CD4-positive, CD25-positive, alpha-beta regulatory T cell (primary cell): ENCODE results near the gene NEDD1. TPM values are rescaled to one million over a fixed set of nuclear protein-coding genes. Genes with fewer than 3 reads are reported as not detected.

Experiments
- ATAC-seq, 2 donors: fragments of 150-1000 bp; cut with Tn5 transposase; one replicate each; pipeline ENCODE4 v1.10.0; 2021; ENCODE audit warnings: low read depth in 2 of 2, moderate number of reproducible peaks in 2 of 2, moderate library complexity in 1 of 2
- DNase-seq, 3 donors: peaks; one replicate each; pipeline versions ENCODE4 v3.0.0 to v3.0.0-alpha.2; 2012 to 2022; ENCODE audit warnings: mixed read lengths in 1 of 3
- H3K27ac ChIP-seq: one replicate; pipeline ENCODE4 v1.7.0; 2013; ENCODE audit warnings: mild to moderate bottlenecking, low read length; ENCODE audit not compliant: insufficient read depth, poor library complexity, severe bottlenecking
- H3K27me3 ChIP-seq: one replicate; pipeline ENCODE4 v1.7.0; 2013; ENCODE audit warnings: low read length; ENCODE audit not compliant: control insufficient read depth, insufficient read depth
- H3K36me3 ChIP-seq: one replicate; pipeline ENCODE4 v1.7.0; 2013; ENCODE audit warnings: mild to moderate bottlenecking, low read length, moderate library complexity; ENCODE audit not compliant: control insufficient read depth, insufficient read depth
- H3K4me1 ChIP-seq: 2 replicates; pipeline ENCODE4 v1.7.0; 2013; ENCODE audit warnings: mild to moderate bottlenecking, low read length; ENCODE audit not compliant: insufficient read depth, control insufficient read depth, poor library complexity, severe bottlenecking
- H3K4me3 ChIP-seq: one replicate; pipeline ENCODE4 v1.7.0; 2013; ENCODE audit warnings: low read depth, mild to moderate bottlenecking, low read length, moderate library complexity
- H3K9me3 ChIP-seq, 2 experiments: 1 replicate in 1 of 2; 2 replicates in 1 of 2; pipeline ENCODE4 v1.7.0; 2013; ENCODE audit warnings: low read length in 2 of 2, mild to moderate bottlenecking in 1 of 2, moderate library complexity in 1 of 2; ENCODE audit not compliant: control insufficient read depth in 2 of 2
- H3K27ac Mint-ChIP-seq, 3 donors: one replicate each; pipeline ENCODE4 v1.8.0; 2020 to 2022; ENCODE audit warnings: mild to moderate bottlenecking in 3 of 3, mixed read lengths in 3 of 3, moderate library complexity in 2 of 3
- H3K27me3 Mint-ChIP-seq: one replicate; pipeline ENCODE4 v1.8.0; 2022; ENCODE audit warnings: mild to moderate bottlenecking, mixed read lengths
- H3K36me3 Mint-ChIP-seq: one replicate; pipeline ENCODE4 v1.8.0; 2020; ENCODE audit warnings: mixed read lengths
- H3K4me1 Mint-ChIP-seq, 4 donors: one replicate each; pipeline ENCODE4 v1.8.0; 2020 to 2022; ENCODE audit warnings: mixed read lengths in 4 of 4, mild to moderate bottlenecking in 1 of 4
- H3K4me3 Mint-ChIP-seq, 4 donors: one replicate each; pipeline ENCODE4 v1.8.0; 2020 to 2022; ENCODE audit warnings: mild to moderate bottlenecking in 4 of 4, mixed read lengths in 4 of 4, moderate library complexity in 3 of 4
- H3K9me3 Mint-ChIP-seq, 7 donors: one replicate each; pipeline ENCODE4 v1.8.0; 2020 to 2022; ENCODE audit warnings: mixed read lengths in 7 of 7, mild to moderate bottlenecking in 3 of 7, moderate library complexity in 2 of 7
- polyA plus RNA-seq, 4 donors: library from polyadenylated mRNA; unstranded; fragments of 300-500 nt; fragmentation: Illumina TruSeq; gene quantifications; one replicate each; pipeline ENCODE4 v1.2.3, GENCODE V29; 2021
- total RNA-seq: library from RNA; stranded (reverse); gene quantifications from one replicate; pipeline ENCODE4 v1.2.3, GENCODE V29; 2022

NEDD1 gene
- total and polyA plus RNA-seq, 5 donors from 2014 or later = 29.1 to 45.5 (median 37.6) TPM

GRCh38 chr12:96906498-96906848, 584 bp upstream of the NEDD1 start:
- DNase-seq = no peak
- Mint-ChIP-seq H3K9me3 (peaks cover 0 to 3% (median 0%) of the 10 kb centered on the region in 7 donors), H3K4me3 (peak overlapping the region; percentile 94 to 97 (median 96)), H3K27ac (peak overlapping the region; percentile 98 to 99 (median 99)), H3K27me3 (peaks cover 19% of the 10 kb centered on the region), H3K4me1 (peaks cover 27 to 50% (median 42%) of the 10 kb centered on the region in 4 donors), H3K36me3 (peaks cover 4% of the 10 kb centered on the region)
- Histone ChIP-seq H3K27me3 (peaks cover 5% of the 10 kb centered on the region), H3K27ac (peak overlapping the region; percentile 98), H3K9me3 (no peaks in the 10 kb centered on the region), H3K36me3 (no peaks in the 10 kb centered on the region), H3K4me1 (peaks cover 37% of the 10 kb centered on the region), H3K4me3 (peak overlapping the region; percentile 100)
- ATAC-seq = no peak

- ATAC-seq (peak; percentile 31 to 38), DNase-seq (peak; percentile 3 to 54 (median 32))
- peaks cover 39% of the 10 kb centered on the region for H3K4me1 ChIP-seq
- peak overlapping the region; percentile 94 to 97 (median 97) for H3K4me3 Mint-ChIP-seq
- peaks cover 8% of the 10 kb centered on the region for H3K36me3 Mint-ChIP-seq
- H3K4me3 ChIP-seq = peak overlapping the region; percentile 94
- no peaks in the 10 kb centered on the region for H3K36me3 ChIP-seq
- peaks cover 15% of the 10 kb centered on the region for H3K27me3 Mint-ChIP-seq
- no peaks in the 10 kb centered on the region for H3K9me3 ChIP-seq
- peaks cover 35 to 53% (median 47%) of the 10 kb centered on the region in 4 donors for H3K4me1 Mint-ChIP-seq
- H3K27me3 ChIP-seq = peaks cover 5% of the 10 kb centered on the region
- H3K9me3 Mint-ChIP-seq = peaks cover 0 to 3% (median 0%) of the 10 kb centered on the region in 7 donors
- peak overlapping the region; percentile 98 for H3K27ac ChIP-seq
- H3K27ac Mint-ChIP-seq = peak overlapping the region; percentile 97 to 99 (median 97)
Measured at GRCh38 chr12:96907671-96908422, 790 bp downstream of the NEDD1 start.

GRCh38 chr12:96908423-96908675, 1.3 kb downstream of the NEDD1 start:
- peaks cover 0 to 3% (median 0%) of the 10 kb centered on the region in 7 donors for H3K9me3 Mint-ChIP-seq
- peaks cover 39% of the 10 kb centered on the region for H3K4me1 ChIP-seq
- ATAC-seq (no peak), DNase-seq (no peak)
- peak overlapping the region; percentile 98 for H3K27ac ChIP-seq
- H3K4me1 Mint-ChIP-seq = peaks cover 35 to 56% (median 49%) of the 10 kb centered on the region in 4 donors
- peak overlapping the region; percentile 97 to 99 (median 97) for H3K27ac Mint-ChIP-seq
- peaks cover 8% of the 10 kb centered on the region for H3K36me3 Mint-ChIP-seq
- no peaks in the 10 kb centered on the region for H3K9me3 ChIP-seq
- H3K36me3 ChIP-seq = no peaks in the 10 kb centered on the region
- peak overlapping the region; percentile 94 for H3K4me3 ChIP-seq
- peaks cover 13% of the 10 kb centered on the region for H3K27me3 Mint-ChIP-seq
- H3K27me3 ChIP-seq = peaks cover 5% of the 10 kb centered on the region
- H3K4me3 Mint-ChIP-seq = peak overlapping the region; percentile 94 to 97 (median 97)

- Histone ChIP-seq H3K27me3 (no peaks in the 10 kb centered on the region), H3K36me3 (peaks cover 5% of the 10 kb centered on the region), H3K27ac (no peak overlapping the region), H3K4me3 (no peak overlapping the region), H3K9me3 (no peaks in the 10 kb centered on the region), H3K4me1 (peaks cover 38% of the 10 kb centered on the region)
- ATAC-seq (no peak), DNase-seq (no peak)
- H3K9me3 Mint-ChIP-seq = peaks cover 0 to 6% (median 0%) of the 10 kb centered on the region in 7 donors
- no peaks in the 10 kb centered on the region for H3K27me3 Mint-ChIP-seq
- H3K36me3 Mint-ChIP-seq = peaks cover 15% of the 10 kb centered on the region
- no peak overlapping the region for H3K27ac Mint-ChIP-seq
- H3K4me1 Mint-ChIP-seq = peaks cover 47 to 70% (median 59%) of the 10 kb centered on the region in 4 donors
- no peak overlapping the region for H3K4me3 Mint-ChIP-seq
Measured at GRCh38 chr12:96912261-96912660, 5.2 kb downstream of the NEDD1 start.

GRCh38 chr12:96912943-96913342, 5.9 kb downstream of the NEDD1 start:
- Histone ChIP-seq H3K36me3 (peaks cover 5% of the 10 kb centered on the region), H3K4me1 (peaks cover 31% of the 10 kb centered on the region), H3K4me3 (no peak overlapping the region), H3K27me3 (no peaks in the 10 kb centered on the region), H3K27ac (no peak overlapping the region), H3K9me3 (no peaks in the 10 kb centered on the region)
- peaks cover 50 to 70% (median 55%) of the 10 kb centered on the region in 4 donors for H3K4me1 Mint-ChIP-seq
- H3K27me3 Mint-ChIP-seq = no peaks in the 10 kb centered on the region
- ATAC-seq (no peak), DNase-seq (no peak)
- H3K36me3 Mint-ChIP-seq = peaks cover 15% of the 10 kb centered on the region
- H3K9me3 Mint-ChIP-seq = peaks cover 0 to 6% (median 0%) of the 10 kb centered on the region in 7 donors
- peak overlapping the region in 1 of 3 donors; percentile 33 for H3K27ac Mint-ChIP-seq
- no peak overlapping the region for H3K4me3 Mint-ChIP-seq

GRCh38 chr12:96919510-96920210, 12.6 kb downstream of the NEDD1 start:
- Mint-ChIP-seq H3K27ac (peak overlapping the region in 2 of 3 donors; percentile 12 to 40), H3K4me1 (peaks cover 29 to 45% (median 39%) of the 10 kb centered on the region in 4 donors), H3K9me3 (peaks cover 0 to 6% (median 0%) of the 10 kb centered on the region in 7 donors), H3K27me3 (no peaks in the 10 kb centered on the region), H3K36me3 (peaks cover 20% of the 10 kb centered on the region), H3K4me3 (no peak overlapping the region)
- H3K27me3 ChIP-seq = no peaks in the 10 kb centered on the region
- DNase-seq (no peak), ATAC-seq (no peak)
- no peak overlapping the region for H3K4me3 ChIP-seq
- H3K27ac ChIP-seq = no peak overlapping the region
- no peaks in the 10 kb centered on the region for H3K9me3 ChIP-seq
- H3K36me3 ChIP-seq = peaks cover 10% of the 10 kb centered on the region
- no peaks in the 10 kb centered on the region for H3K4me1 ChIP-seq

GRCh38 chr12:96948782-96949181, 41.7 kb downstream of the NEDD1 start:
- no peak for DNase-seq
- Histone ChIP-seq H3K27ac (no peak overlapping the region), H3K27me3 (no peaks in the 10 kb centered on the region), H3K4me3 (no peak overlapping the region), H3K4me1 (no peaks in the 10 kb centered on the region), H3K36me3 (peaks cover 79% of the 10 kb centered on the region), H3K9me3 (no peaks in the 10 kb centered on the region)
- Mint-ChIP-seq H3K27me3 (no peaks in the 10 kb centered on the region), H3K36me3 (peaks cover 69% of the 10 kb centered on the region), H3K27ac (peak overlapping the region in 1 of 3 donors; percentile 2), H3K4me3 (no peak overlapping the region), H3K9me3 (peaks cover 0 to 9% (median 3%) of the 10 kb centered on the region in 7 donors), H3K4me1 (peaks cover 0 to 5% (median 0%) of the 10 kb centered on the region in 4 donors)
- ATAC-seq = no peak
